CD4-positive, alpha-beta T cell treated with Interleukin-15 for 1 hour (primary cell): ENCODE results near the gene C3orf20.
A peak's percentile ranks its signal among the peaks of the same experiment; 100 is the strongest.
"Not testable (repeated sequence)": the region's sequence is repeated elsewhere in the genome, so short reads cannot be mapped to it uniquely, and the experiment has no call there.

ENCODE experiments used
- DNase-seq: peaks from one replicate; pipeline ENCODE4 v3.0.0-alpha.2; 2020

C3orf20 gene

DNA sequence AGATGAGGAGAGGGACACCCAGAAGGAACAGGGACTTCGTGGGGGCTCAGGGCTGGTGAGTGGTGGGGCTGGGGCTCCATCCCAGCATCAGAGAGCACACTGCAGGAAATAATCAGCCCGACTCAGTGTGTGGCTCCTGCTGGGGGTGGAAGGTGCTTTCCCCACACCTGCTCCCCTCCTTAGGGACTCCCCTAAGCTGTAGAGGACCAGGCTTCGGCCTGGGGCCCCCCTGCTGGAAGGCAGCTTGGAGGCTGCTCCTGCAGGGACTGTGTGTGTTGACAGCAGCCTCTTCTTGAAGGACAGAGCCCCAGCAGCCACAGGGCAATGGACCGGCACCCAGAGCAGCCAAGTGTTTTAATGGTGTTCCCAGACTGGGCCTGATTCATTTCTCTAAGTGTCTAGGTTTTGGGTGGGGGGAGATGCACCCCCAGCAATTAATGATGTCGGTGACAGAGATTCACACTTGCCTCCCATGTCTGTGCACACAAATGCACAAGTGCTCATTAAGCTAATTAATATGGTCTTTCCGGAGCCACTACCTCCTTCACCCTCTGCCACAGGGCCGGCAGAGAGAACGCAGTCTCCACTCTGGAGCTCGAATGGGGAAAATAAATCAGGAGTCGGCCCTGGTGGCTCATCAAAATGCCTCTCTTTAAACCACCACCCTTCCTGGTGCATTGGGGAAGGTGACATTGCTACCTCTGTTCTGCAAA lies 126.9 kb downstream of the C3orf20 start:
- DNase-seq = no peak

GRCh38 chr3:14802381-14802731 lies 127.4 kb downstream of the C3orf20 start:
- DNase-seq = no peak

GRCh38 chr3:14803101-14803980 lies 128.4 kb downstream of the C3orf20 start:
- DNase-seq = no peak

- no peak for DNase-seq
These were observed 129.3 kb downstream of the C3orf20 start for GRCh38 chr3:14803981-14804834.

DNA sequence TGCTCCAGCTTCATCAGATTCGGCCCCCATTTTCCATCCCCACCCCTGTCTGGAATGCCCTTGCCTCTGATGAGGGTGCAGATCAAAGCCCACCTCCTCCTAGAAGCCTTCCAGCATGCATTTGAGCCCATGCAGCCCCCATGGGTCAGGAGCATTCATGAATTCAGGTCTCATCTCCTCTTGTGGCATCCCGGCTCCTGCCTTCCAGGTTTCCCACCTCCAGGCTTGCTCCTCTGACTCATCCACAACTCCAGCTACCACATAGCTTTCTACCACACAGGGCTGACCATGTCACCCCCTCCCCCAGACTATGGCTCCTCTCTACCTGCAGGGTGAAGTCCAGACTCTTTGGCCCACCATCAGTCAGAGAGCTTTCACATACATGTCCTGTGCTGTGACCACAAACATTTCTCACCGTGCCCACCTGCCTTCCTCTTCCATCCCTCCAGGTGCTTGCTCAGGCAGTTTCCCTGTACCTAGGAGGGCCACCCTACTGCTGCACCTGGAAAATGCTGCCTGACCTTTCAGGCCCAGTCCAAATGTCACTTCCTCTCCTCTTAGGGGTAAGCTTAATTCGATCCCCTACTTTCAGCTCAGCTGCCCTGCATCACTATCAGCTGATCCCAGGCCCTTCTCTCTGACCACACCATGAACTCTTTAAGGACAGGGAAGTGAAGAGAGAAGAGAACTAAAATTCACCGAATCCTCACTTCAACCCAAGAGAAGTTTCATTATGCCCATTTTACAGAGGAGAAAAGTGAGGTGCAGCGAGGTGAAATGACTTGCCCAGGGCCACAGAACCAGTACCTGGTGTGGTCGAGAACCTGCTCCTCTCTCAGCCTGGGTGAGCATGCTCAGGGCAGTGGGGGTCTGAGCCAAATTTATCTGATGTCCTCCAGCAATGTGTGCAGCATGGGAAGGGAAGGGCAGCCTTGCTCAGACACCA lies 130.2 kb downstream of the C3orf20 start:
- no peak for DNase-seq

GRCh38 chr3:14805961-14806537 lies 131.1 kb downstream of the C3orf20 start:
- no peak for DNase-seq

DNA sequence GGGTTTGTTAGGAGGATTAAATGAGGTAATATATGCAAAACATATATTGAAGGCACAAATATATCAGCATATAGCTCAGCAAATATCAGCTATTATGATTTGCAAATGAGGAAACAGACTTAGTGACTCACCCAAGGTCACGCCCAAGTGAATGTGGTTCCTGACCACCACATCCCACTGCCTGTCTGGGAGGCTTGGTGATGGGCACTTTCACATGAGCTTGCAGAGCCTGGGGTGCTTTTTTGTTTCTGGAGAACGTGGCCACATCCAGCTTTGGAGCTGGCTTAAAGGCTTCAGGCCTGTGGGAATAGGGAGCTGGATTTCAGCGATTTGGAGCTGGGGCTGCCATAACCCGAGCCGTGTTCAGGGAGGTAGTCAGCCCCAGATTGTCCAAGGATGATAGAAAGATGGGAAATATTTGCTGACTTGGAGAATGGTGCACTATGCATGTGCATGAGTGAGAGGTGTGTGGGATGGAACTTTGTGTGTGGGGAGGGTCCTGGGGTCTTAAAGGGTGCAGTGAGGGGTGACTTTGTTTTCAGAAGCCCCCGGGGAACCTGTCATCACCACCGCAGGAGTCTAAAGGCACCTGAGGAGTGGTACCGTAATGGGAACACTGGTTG lies 131.8 kb downstream of the C3orf20 start:
- DNase-seq = peak; percentile 47

DNA sequence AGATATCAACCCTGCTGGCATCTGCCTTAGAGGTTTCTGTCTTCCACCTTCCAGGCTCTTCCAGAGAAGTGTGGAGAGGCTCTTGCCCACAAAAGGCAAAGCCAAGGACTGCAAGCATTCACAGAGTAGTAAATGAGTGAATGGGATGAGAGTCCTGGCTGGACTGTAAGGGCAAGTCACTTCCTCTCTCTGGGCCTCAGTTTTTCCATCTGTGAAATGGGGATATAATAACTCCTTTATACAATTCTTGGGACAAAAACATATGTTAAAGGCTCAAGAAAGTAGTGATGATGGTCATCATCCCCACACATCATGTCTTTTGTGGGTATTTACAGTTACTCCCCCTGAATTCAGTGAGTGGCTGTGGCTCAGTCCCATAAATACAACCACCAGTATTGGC lies 133.1 kb downstream of the C3orf20 start:
- DNase-seq = no peak

- no peak for DNase-seq
These were observed 133.7 kb downstream of the C3orf20 start for GRCh38 chr3:14808502-14809266.

DNA sequence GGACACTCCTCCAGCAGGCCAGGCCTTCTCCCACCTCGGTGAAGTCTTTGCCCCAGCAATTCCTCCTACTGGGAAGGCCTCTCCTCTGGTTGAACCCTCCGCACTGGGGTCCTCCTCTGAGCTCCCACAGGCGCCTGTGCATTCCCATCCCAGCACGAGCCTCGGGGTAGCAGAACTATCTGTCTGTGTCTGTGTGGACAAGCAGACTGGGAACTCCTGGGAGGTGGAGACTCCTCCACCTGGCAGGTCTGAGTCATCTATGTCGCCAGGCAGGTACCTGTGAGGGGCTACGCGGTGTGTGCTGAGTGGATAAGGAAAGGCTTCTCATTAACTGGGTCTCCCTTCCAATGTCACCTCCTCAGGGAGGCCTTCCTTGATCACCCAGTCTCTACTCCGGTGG lies 134.7 kb downstream of the C3orf20 start:
- DNase-seq = not testable (repeated sequence)

DNA sequence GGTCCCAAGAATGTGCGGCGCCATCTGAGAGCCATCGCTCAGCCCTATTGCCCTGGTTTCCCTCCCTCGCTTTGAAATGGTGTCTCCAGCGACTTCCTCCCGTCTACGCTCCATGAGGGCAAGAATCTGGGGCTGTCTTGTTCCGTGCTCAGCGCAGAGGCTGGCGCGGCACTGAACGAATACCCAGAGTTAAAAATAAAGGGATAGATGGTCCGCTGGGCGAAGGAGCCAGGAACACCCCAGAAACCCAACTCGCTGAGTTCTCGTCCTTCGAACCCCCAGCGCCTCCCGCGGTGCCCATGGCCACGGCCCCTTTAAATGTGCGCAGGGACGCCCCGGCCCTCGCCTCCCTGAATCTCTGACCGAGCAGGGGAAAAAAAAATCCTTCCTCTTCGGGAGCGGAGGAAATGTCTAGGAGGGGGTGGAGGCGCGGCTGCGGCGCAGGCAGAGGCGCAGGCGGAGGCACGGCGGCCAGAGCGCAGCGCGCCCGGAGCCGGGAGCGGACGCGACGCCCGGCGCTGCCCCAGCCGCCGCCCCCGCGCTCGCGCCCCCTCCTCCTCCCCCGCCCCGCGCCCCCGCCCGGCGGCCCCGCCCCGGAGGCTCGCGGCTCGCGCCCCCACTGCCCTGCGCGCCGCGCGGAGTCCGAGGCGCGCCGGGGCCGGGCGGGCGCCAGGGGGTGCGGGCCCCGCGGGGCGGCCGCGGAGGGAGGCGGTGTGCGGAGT lies 135.3 kb downstream of the C3orf20 start:
- no peak for DNase-seq

DNA sequence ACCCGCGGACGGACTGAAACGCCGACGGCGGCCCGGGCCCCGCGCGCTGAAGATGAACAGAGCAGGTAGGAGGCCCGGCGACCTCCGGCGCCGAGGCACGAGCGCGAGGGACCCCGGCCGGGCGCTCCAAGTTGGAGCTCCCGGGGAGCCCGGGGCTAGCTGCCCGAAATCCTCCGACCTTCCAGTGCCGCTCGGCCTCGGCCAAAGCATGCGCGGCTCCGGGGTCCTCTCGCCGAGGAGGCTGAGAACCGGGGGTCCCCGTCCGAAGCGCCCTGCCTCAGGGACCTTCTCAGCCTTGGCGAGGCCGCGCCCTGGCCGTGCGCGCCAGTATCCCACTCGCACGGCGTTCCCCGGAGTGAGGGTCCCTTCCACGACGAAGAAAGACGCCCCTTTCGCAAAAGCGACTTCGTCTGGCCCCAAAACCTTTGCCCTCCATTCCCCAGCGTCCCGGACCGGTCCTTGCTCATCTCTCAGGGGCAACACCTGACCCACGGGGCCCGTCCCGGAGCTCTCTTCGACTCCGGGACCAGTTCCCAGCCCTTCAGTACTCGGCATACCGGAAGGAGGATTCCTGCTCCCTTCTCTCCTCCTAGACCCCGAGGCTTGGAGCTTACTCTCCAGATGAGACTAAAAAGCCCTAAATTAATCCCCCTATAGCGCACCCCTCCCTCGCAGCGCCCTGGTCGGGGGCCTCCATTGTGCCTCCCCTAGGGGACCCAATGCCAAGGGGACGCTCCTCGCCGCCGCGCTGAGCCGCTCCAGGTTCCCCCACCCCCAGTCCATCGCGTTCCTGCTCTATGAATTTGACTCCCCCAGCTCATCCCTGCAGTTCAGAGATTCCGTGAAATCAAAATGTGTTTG lies 136.1 kb downstream of the C3orf20 start:
- no peak for DNase-seq

GRCh38 chr3:14811684-14812083 lies 136.7 kb downstream of the C3orf20 start:
- no peak for DNase-seq

GRCh38 chr3:14812196-14812790 lies 137.4 kb downstream of the C3orf20 start:
- DNase-seq = no peak

- DNase-seq = no peak
These were observed 139.5 kb downstream of the C3orf20 start for GRCh38 chr3:14814411-14814871.

DNA sequence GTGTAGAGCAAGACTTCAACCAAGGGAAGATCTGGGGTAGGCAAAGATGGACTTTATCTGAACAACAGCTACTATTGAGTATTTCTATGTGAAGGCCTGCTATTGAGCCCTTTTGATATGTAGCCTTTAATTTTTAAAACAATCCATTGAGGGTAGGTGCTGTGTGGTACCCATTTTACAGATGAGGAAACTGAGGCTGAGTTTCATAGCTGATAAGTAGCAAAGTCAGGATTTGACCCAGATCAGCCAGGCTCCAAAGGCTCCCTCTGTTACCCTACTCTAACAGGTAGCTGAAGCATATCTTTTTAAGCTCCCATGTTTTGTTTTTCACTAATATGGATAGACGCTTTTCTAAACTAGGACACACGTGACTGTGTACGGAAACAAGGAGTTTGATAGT lies 141.4 kb downstream of the C3orf20 start:
- no peak for DNase-seq

- DNase-seq = no peak
These were observed 144.0 kb downstream of the C3orf20 start, which contains the start of gene FGD5 for GRCh38 chr3:14818804-14819500. FGD5 (plus strand) TSS chr3:14818962; CDS start chr3:14819072, 110 bp downstream.
